PC-9 (cell line): ENCODE data around the gene MYH7. TPM values are rescaled to one million over a fixed set of nuclear protein-coding genes. Genes with fewer than 3 reads are reported as not detected.

Experiments used
- BruUV-seq: library from RNA; stranded (reverse); fragments of 400-500 nt; replicated peaks from 2 replicates; lab custom pipeline; 2021; lab: Mats Ljungman, UMichigan
- CTCF ChIA-PET: fragments of 300-600 bp; sonication (Branson Sonifier 250); formaldehyde crosslinking; loops from one replicate; lab custom pipeline; 2022; ENCODE audit warnings: antibody characterized with exemption; lab: Charles Lee
- POLR2A ChIA-PET: fragments of 300-600 bp; sonication (Branson Sonifier 250); formaldehyde crosslinking; loops from one replicate; lab custom pipeline; 2022; ENCODE audit warnings: antibody characterized with exemption; ENCODE audit not compliant: unreplicated experiment; lab: Charles Lee
- DNase-seq, 2 experiments: peaks; one replicate each; pipeline versions ENCODE4 v3.0.0 to v3.0.0-alpha.2; 2015 to 2022; ENCODE audit warnings: mixed read lengths in 1 of 2
- H2AFZ ChIP-seq: fragments of 200-600 bp; sonication (generic); 2 replicates; pipeline ENCODE4 v1.8.1; 2017; ENCODE audit warnings: antibody characterized with exemption
- H3F3A ChIP-seq: fragments of 200-600 bp; sonication (generic); 2 replicates; pipeline ENCODE4 v1.8.1; 2017; ENCODE audit warnings: antibody characterized with exemption, mild to moderate bottlenecking, low read depth; ENCODE audit not compliant: insufficient read depth
- H3K27ac ChIP-seq: fragments of 200-600 bp; sonication (generic); 2 replicates; pipeline ENCODE4 v1.6.1; 2016; ENCODE audit warnings: mixed run types
- H3K27me3 ChIP-seq: fragments of 200-600 bp; sonication (generic); 2 replicates; pipeline ENCODE4 v1.6.1; 2016; ENCODE audit warnings: low read depth, mixed run types; ENCODE audit not compliant: insufficient read depth
- H3K36me3 ChIP-seq: fragments of 200-600 bp; sonication (generic); 2 replicates; pipeline ENCODE4 v1.6.1; 2016; ENCODE audit warnings: low read depth, mixed run types
- H3K4me1 ChIP-seq: fragments of 200-600 bp; sonication (generic); replicated peaks from 2 replicates; pipeline ENCODE4 v1.6.1; 2016; ENCODE audit warnings: mixed run types; ENCODE audit not compliant: insufficient read depth
- H3K4me2 ChIP-seq: fragments of 200-600 bp; sonication (generic); 2 replicates; pipeline ENCODE4 v1.6.1; 2017; ENCODE audit warnings: mixed run types
- H3K4me3 ChIP-seq: fragments of 200-600 bp; sonication (generic); 2 replicates; pipeline ENCODE4 v1.6.1; 2016; ENCODE audit warnings: mixed run types
- H3K79me2 ChIP-seq: fragments of 200-600 bp; sonication (generic); 2 replicates; pipeline ENCODE4 v1.6.1; 2017; ENCODE audit warnings: low read depth, mixed run types
- H3K9me2 ChIP-seq: fragments of 200-600 bp; sonication (generic); 2 replicates; pipeline ENCODE4 v1.8.1; 2017; ENCODE audit warnings: mild to moderate bottlenecking; ENCODE audit not compliant: insufficient read depth
- H3K9me3 ChIP-seq: fragments of 200-600 bp; sonication (generic); 2 replicates; pipeline ENCODE4 v1.8.1; 2016; ENCODE audit warnings: low read depth; ENCODE audit not compliant: insufficient read depth
- H4K20me1 ChIP-seq: fragments of 200-600 bp; sonication (generic); 2 replicates; pipeline ENCODE4 v1.8.1; 2017; ENCODE audit not compliant: insufficient read depth
- EZH2 ChIP-seq: fragments of 200-600 bp; sonication (generic); IDR thresholded peaks from 2 replicates; pipeline ENCODE4 v1.8.0; 2017; ENCODE audit warnings: antibody characterized with exemption, low read depth
- intact Hi-C: fragments of 100-400 bp; cut with micrococcal nuclease; formaldehyde crosslinking; loops from one replicate; pipeline ENCODE4 v1.10.0; 2022; ENCODE audit not compliant: unreplicated experiment
- total RNA-seq: library from RNA; stranded (reverse); gene quantifications from 2 replicates; pipeline ENCODE4 v1.2.3, GENCODE V29; 2021
- TF ChIP-seq, protein P1 (sequence below): fragments of 200-600 bp; sonication (generic); conservative IDR thresholded peaks from 2 replicates; pipeline ENCODE4 v1.6.1; 2017; ENCODE audit warnings: mixed run types, antibody characterized with exemption, mild to moderate bottlenecking, moderate library complexity

MYH7 gene
- total RNA-seq, 1 experiment from 2014 or later: not detected

DNA sequence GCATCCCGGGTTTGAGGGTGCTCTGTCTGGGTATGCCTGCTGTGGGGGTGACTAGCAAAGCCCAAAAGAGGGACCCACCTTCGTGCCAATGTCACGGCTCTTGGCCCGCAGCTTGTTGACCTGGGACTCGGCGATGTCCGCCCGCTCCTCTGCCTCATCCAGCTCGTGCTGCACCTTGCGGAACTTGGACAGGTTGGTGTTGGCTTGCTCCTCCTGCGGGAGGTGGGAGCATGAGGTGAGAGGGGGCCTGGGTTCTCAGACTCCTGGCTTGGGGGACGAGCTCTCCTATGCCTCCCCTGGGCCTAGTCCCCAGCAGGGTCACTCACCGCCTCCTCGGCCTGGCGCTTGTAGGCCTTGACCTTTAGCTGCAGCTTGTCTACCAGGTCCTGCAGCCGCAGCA lies 21.8 kb downstream of the MYH7 start:
- CTCF ChIA-PET: no interaction called here
- Histone ChIP-seq H3K9me2 (no peaks in the 10 kb centered on the region), H4K20me1 (no peaks in the 10 kb centered on the region), H3K9me3 (no peaks in the 10 kb centered on the region), H3K27ac (no peak overlapping the region), H3K36me3 (no peaks in the 10 kb centered on the region), H3K4me2 (no peak overlapping the region), H3K4me1 (no peaks in the 10 kb centered on the region), H3K79me2 (no peaks in the 10 kb centered on the region), H3K4me3 (no peak overlapping the region), H2AFZ (no peak overlapping the region), H3K27me3 (peaks cover 75% of the 10 kb centered on the region), H3F3A (no peaks in the 10 kb centered on the region)
- TF ChIP-seq, protein P1, sequence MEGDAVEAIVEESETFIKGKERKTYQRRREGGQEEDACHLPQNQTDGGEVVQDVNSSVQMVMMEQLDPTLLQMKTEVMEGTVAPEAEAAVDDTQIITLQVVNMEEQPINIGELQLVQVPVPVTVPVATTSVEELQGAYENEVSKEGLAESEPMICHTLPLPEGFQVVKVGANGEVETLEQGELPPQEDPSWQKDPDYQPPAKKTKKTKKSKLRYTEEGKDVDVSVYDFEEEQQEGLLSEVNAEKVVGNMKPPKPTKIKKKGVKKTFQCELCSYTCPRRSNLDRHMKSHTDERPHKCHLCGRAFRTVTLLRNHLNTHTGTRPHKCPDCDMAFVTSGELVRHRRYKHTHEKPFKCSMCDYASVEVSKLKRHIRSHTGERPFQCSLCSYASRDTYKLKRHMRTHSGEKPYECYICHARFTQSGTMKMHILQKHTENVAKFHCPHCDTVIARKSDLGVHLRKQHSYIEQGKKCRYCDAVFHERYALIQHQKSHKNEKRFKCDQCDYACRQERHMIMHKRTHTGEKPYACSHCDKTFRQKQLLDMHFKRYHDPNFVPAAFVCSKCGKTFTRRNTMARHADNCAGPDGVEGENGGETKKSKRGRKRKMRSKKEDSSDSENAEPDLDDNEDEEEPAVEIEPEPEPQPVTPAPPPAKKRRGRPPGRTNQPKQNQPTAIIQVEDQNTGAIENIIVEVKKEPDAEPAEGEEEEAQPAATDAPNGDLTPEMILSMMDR: no peak
- no peak for TF ChIP-seq EZH2
- BruUV-seq: no TSS peak
- intact Hi-C loops: no loop called here
- DNase-seq: no peak
- POLR2A ChIA-PET: interaction anchor here (0.6 kb wide), 1 partner anchor 1150 kb away, joined by 7 read pairs; no protein-coding TSS in a partner anchor

GRCh38 chr14:23411563-23412525 lies 23.6 kb downstream of the MYH7 start:
- Histone ChIP-seq H3K27me3 (peaks cover 75% of the 10 kb centered on the region), H4K20me1 (no peaks in the 10 kb centered on the region), H3K9me2 (no peaks in the 10 kb centered on the region), H3K9me3 (no peaks in the 10 kb centered on the region), H3K4me3 (no peak overlapping the region), H3F3A (no peaks in the 10 kb centered on the region), H3K79me2 (no peaks in the 10 kb centered on the region), H3K36me3 (no peaks in the 10 kb centered on the region), H3K4me1 (no peaks in the 10 kb centered on the region), H2AFZ (no peak overlapping the region), H3K27ac (no peak overlapping the region), H3K4me2 (no peak overlapping the region)
- POLR2A ChIA-PET: no interaction called here
- TF ChIP-seq, protein P1: no peak
- TF ChIP-seq EZH2: no peak
- intact Hi-C loops: no loop called here
- BruUV-seq: no TSS peak
- CTCF ChIA-PET: no interaction called here
- DNase-seq: no peak

- ChIA-PET POLR2A (no interaction called here), CTCF (no interaction called here)
- no peak overlapping the region for H3K4me3 ChIP-seq
- H3K9me3 ChIP-seq: no peaks in the 10 kb centered on the region
- no peaks in the 10 kb centered on the region for H3K4me1 ChIP-seq
- intact Hi-C loops: no loop called here
- no peak overlapping the region for H2AFZ ChIP-seq
- no peak overlapping the region for H3K27ac ChIP-seq
- no peak for TF ChIP-seq EZH2
- TF ChIP-seq, protein P1: no peak
- H3K27me3 ChIP-seq: peaks cover 82% of the 10 kb centered on the region
- no peaks in the 10 kb centered on the region for H3K9me2 ChIP-seq
- no peak for DNase-seq
- no TSS peak for BruUV-seq
- H3K36me3 ChIP-seq: no peaks in the 10 kb centered on the region
- no peaks in the 10 kb centered on the region for H3F3A ChIP-seq
- no peak overlapping the region for H3K4me2 ChIP-seq
- no peaks in the 10 kb centered on the region for H4K20me1 ChIP-seq
- no peaks in the 10 kb centered on the region for H3K79me2 ChIP-seq
These were observed 25.4 kb downstream of the MYH7 start for GRCh38 chr14:23409966-23410635.
